Mesothelial cell of epicardium (in vitro differentiated cells): ENCODE data around the gene BRINP1. TPM values are rescaled to one million over a fixed set of nuclear protein-coding genes. Genes with fewer than 3 reads are reported as not detected.

Experiments used
- DNase-seq, 2 experiments: peaks; one replicate each; pipeline ENCODE4 v3.0.0; 2021; ENCODE audit warnings: low spot score in 2 of 2; ENCODE audit not compliant: unreplicated experiment in 2 of 2
- H3K27ac Mint-ChIP-seq: 2 replicates; pipeline ENCODE4 v1.8.0; 2021; ENCODE audit warnings: mixed read lengths
- H3K27me3 Mint-ChIP-seq: 2 replicates; pipeline ENCODE4 v1.8.0; 2021; ENCODE audit warnings: low read depth, mixed read lengths
- H3K36me3 Mint-ChIP-seq: 2 replicates; pipeline ENCODE4 v1.8.0; 2021; ENCODE audit warnings: mixed read lengths
- H3K4me1 Mint-ChIP-seq: 2 replicates; pipeline ENCODE4 v1.8.0; 2021; ENCODE audit warnings: mixed read lengths
- H3K4me3 Mint-ChIP-seq: 2 replicates; pipeline ENCODE4 v1.8.0; 2021; ENCODE audit warnings: mild to moderate bottlenecking, moderate library complexity, mixed read lengths
- H3K9me3 Mint-ChIP-seq: 2 replicates; pipeline ENCODE4 v1.8.0; 2021; ENCODE audit warnings: mixed read lengths
- CTCF ChIP-seq: fragments of 200-600 bp; sonication (generic); IDR thresholded peaks from one replicate; pipeline ENCODE4 v1.5.0; 2021; ENCODE audit warnings: antibody characterized with exemption; ENCODE audit not compliant: unreplicated experiment
- total RNA-seq: library from RNA; stranded (reverse); gene quantifications from 3 replicates; pipeline ENCODE4 v1.2.1, GENCODE V29; 2021

Gene BRINP1
- total RNA-seq, 1 donor from 2014 or later = 13.2 TPM

- H3K27ac Mint-ChIP-seq = no peak overlapping the region
- H3K4me3 Mint-ChIP-seq = no peak overlapping the region
- no peaks in the 10 kb centered on the region for H3K9me3 Mint-ChIP-seq
- no peak for DNase-seq
- peaks cover 6% of the 10 kb centered on the region for H3K27me3 Mint-ChIP-seq
- H3K4me1 Mint-ChIP-seq = no peaks in the 10 kb centered on the region
- no peak for TF ChIP-seq CTCF
- H3K36me3 Mint-ChIP-seq = no peaks in the 10 kb centered on the region
Observed at GRCh38 chr9:119153402-119153801, 215.8 kb downstream of the BRINP1 start.

GRCh38 chr9:119148855-119149254 is 220.4 kb downstream of the BRINP1 start:
- Mint-ChIP-seq H3K9me3 (no peaks in the 10 kb centered on the region), H3K27me3 (peaks cover 2% of the 10 kb centered on the region), H3K4me1 (peaks cover 12% of the 10 kb centered on the region), H3K4me3 (no peak overlapping the region), H3K27ac (no peak overlapping the region), H3K36me3 (no peaks in the 10 kb centered on the region)
- no peak for TF ChIP-seq CTCF
- no peak for DNase-seq

- TF ChIP-seq CTCF = no peak
- DNase-seq = no peak
- H3K27ac Mint-ChIP-seq = no peak overlapping the region
- no peak overlapping the region for H3K4me3 Mint-ChIP-seq
- peaks cover 13% of the 10 kb centered on the region for H3K27me3 Mint-ChIP-seq
- H3K4me1 Mint-ChIP-seq = no peaks in the 10 kb centered on the region
- peaks cover 11% of the 10 kb centered on the region for H3K9me3 Mint-ChIP-seq
- H3K36me3 Mint-ChIP-seq = no peaks in the 10 kb centered on the region
Observed at GRCh38 chr9:119137479-119137878, 231.8 kb downstream of the BRINP1 start.

- Mint-ChIP-seq H3K27me3 (peaks cover 43% of the 10 kb centered on the region), H3K9me3 (no peaks in the 10 kb centered on the region), H3K4me1 (peaks cover 16% of the 10 kb centered on the region), H3K27ac (no peak overlapping the region), H3K36me3 (no peaks in the 10 kb centered on the region), H3K4me3 (no peak overlapping the region)
- DNase-seq = no peak
- no peak for TF ChIP-seq CTCF
Observed at GRCh38 chr9:119126040-119126439, 243.2 kb downstream of the BRINP1 start.

- TF ChIP-seq CTCF = no peak
Observed at GRCh38 chr9:119121899-119122298, 247.3 kb downstream of the BRINP1 start.

GRCh38 chr9:119117409-119117808 is 251.8 kb downstream of the BRINP1 start:
- peaks cover 9% of the 10 kb centered on the region for H3K4me1 Mint-ChIP-seq
- no peak for TF ChIP-seq CTCF
- no peaks in the 10 kb centered on the region for H3K9me3 Mint-ChIP-seq
- H3K36me3 Mint-ChIP-seq = no peaks in the 10 kb centered on the region
- H3K27ac Mint-ChIP-seq = no peak overlapping the region
- no peak overlapping the region for H3K4me3 Mint-ChIP-seq
- H3K27me3 Mint-ChIP-seq = peaks cover 35% of the 10 kb centered on the region
- DNase-seq = no peak

More at GRCh38 chr9:119121899-119122298, 247.3 kb downstream of the BRINP1 start:
- Mint-ChIP-seq H3K27ac (no peak overlapping the region), H3K36me3 (no peaks in the 10 kb centered on the region), H3K27me3 (peaks cover 33% of the 10 kb centered on the region), H3K4me1 (peaks cover 16% of the 10 kb centered on the region), H3K4me3 (no peak overlapping the region), H3K9me3 (no peaks in the 10 kb centered on the region)
- no peak for DNase-seq
